Activated CD4-positive, alpha-beta T cell treated with anti-CD3 and anti-CD28 coated beads for 24 hours (primary cell): ENCODE data around the gene PCDH8.
"Not testable (repeated sequence)": the region's sequence is repeated elsewhere in the genome, so short reads cannot be mapped to it uniquely, and the experiment has no call there.

Experiments
- DNase-seq, 2 donors: peaks; one replicate each; pipeline ENCODE4 v3.0.0-alpha.2; 2020; ENCODE audit warnings: low read depth in 2 of 2

The PCDH8 gene

DNA sequence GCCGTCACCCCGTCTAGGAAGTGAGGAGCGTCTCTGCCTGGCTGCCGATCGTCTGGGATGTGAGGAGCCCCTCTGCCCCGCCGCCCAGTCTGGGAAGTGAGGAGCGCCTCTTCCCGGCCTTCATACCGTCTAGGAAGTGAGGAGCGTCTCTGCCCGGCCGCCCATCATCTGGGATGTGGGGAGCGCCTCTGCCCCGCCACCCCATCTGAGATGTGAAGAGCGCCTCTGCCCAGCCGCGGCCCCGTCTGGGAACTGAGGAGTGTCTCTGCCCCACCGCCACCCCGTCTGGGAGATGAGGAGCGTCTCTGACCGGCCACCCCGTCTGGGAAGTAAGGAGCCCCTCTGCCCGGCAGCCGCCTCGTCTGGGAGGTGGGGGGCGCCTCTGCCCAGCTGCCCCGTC lies 30.6 kb downstream of the PCDH8 start:
- DNase-seq, result not testable (repeated sequence)

GRCh38 chr13:52815330-52815729 lies 33.1 kb downstream of the PCDH8 start:
- DNase-seq, result no peak

GRCh38 chr13:52812941-52813340 lies 35.5 kb downstream of the PCDH8 start:
- DNase-seq, result no peak

DNA sequence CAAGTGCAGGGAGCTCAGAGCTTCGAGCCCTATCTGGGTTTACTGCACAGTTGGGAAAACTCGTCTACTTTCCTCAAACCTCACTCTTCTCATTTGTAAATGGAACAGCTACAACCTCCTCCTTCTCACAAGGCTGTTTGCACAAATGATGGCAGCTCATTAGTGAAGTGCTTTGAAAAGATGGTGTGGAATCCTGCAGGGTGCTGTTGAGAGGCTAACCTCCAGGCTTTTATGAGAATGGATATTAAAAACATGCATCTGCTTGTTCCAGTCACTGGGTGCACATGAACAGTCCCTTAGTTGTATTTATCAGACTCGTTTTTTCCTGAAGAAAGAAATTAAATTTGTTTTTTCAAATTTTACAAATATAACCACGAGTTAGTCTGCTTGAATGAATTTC lies 36.6 kb downstream of the PCDH8 start:
- no peak for DNase-seq

GRCh38 chr13:52810526-52810925 lies 37.9 kb downstream of the PCDH8 start:
- DNase-seq, result no peak

DNA sequence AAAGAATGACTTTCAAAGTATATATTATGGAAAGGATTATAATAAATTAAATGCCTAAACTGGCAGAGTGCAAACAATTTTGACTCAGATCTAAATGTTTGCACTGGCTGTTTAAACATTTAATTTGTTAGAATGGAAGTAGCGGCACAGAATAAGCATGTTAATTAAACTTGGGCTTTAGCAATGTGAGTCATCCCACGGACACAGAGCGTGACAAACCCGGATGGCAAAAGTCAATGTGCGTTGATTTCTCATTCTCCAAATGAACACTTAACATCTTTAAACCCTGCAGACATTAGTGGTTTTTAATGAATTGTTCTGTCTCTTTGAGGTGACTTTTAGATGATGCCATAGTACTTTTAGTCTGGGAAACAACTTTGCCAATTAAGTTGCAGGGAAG lies 38.4 kb downstream of the PCDH8 start:
- no peak for DNase-seq

- DNase-seq, result peak; percentile 2 to 14
Observed at GRCh38 chr13:52809310-52809769, 39.1 kb downstream of the PCDH8 start.

DNA sequence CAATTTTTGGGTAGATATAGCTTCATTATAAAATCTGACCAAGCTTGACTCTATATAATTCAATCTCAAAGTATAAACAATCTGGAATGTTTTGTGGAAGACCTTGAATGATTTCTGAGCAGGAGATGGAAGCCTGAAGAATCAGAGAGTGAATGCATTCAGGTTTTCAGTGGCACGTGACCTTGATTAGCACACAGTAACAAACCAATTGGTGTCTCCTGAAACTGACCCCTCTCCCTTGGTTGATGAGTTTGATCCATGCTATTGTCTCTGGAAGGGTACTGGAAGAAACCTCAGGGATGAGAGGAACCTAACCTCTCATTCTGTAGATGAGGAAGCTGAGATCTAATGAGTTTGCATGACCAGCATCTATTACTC lies 39.6 kb downstream of the PCDH8 start:
- no peak for DNase-seq

DNA sequence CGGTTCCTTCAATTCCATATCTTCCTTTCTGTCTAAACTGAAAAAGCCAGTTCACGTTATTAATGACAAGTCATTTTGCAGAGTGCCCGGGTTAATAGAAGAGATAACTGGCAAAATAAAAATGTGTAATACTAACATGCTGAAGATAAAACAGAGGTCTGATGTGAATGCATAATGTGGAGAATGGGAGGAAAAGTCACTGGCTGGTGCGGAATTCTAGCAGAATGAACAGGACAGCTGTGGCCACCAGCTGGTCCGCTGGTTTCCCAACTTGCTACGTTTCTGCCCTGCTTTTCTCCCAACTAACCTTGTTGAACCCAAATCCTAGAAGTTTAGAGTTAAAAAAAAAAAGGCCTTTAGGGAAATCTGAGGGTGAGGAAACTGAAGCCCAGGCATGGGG lies 42.4 kb downstream of the PCDH8 start:
- DNase-seq, result no peak

DNA sequence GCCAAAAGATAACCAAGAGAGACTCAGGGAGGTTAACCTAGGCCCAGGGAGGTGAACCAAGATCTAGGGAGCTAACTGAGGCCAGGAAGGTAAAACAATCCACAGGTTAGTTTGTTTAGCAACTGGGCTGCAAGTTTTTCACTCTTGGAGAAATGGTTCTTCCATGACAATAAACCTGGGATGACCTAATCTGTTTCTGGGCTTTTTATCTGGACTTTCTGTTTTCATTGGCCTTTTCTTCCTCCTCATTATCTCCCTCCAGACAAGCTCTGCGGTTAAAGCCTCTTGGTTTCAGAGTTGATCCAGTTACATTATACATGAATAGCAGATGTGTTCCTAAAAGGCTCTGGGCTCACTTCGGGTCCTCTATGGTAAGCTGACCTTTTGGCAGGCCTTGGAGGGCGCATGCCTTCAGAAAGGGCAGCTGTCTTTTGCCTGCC lies 44.2 kb downstream of the PCDH8 start:
- DNase-seq, result no peak

- DNase-seq, result no peak
Observed at GRCh38 chr13:52800856-52801255, 47.6 kb downstream of the PCDH8 start.

DNA sequence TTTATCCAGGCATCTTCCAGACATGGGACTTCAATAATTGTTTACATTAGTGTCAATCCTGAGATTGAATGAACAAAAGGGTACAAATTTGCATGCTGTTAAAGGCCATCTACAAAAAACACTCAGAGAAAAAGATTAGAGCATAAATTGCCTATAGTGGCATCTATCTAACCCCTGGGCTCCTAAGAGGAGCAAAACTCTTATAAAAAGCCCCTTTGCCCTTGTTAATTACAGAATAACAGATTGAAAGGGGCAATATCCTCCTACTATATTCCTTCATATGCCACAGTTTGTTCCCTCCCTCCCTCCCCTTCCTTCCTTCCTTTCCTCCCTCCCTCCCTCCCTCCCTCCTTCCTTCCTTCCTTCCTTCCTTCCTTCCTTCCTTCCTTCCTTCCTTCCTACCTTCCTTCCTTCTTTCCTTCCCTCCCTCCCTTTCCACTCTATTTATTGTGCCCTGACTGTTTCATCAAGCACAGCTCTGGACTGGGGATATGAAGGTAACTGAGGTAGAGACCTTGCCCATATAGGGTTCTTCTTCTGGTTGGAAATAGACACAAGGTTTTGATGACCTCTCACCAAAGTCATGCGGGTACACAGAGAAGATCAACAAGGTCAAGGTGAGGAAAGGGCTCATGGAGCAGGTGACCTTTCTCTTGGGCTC lies 49.5 kb downstream of the PCDH8 start:
- DNase-seq, result no peak

GRCh38 chr13:52797176-52797575 lies 51.3 kb downstream of the PCDH8 start:
- no peak for DNase-seq

GRCh38 chr13:52794589-52794988 lies 53.9 kb downstream of the PCDH8 start:
- DNase-seq, result no peak

DNA sequence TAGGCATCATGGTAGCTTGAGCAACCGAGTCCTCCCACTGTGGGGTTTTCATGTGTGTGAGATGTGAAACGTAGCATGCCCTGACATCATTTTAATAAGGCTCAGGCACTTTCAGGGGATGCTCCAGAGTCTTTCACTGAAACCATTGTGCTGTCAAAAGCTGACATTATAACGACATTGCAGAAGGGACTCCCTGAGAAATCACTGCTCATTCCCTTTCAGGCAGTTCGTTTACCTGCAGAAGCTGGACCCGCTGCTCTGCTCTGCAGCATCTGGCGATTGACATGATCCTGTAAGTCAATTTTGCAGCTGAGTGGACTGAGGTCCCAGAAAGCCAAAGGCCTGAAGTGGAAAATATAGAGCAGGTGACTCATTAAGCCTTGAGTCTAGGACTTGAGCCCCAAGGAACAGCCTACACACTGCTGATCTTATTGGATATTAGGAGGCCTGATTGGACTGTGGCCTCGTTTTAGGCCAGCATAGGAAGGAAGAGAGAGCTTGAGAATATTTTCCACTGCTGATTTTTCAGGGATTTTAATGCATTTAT lies 54.9 kb downstream of the PCDH8 start:
- DNase-seq, result no peak
